ENCODE measurements around the gene SNAI1.

SNAI1 gene

GRCh38 chr20:49982346-49983122 is at the start of gene SNAI1:
Gene SNAI1 (plus strand): TSS chr20:49982980. CDS start chr20:49983060, 80 bp downstream.
- peak; percentile 52 for DNase-seq (ENCODE audit: low read depth)
- H3K4me3 ChIP-seq (ENCODE audit: low read length): peak within 1 kb of the TSS; percentile 61
- TF ChIP-seq CTCF (conservative IDR thresholded peaks at IDR 0.05; ENCODE audit: low read depth, low read length): peak; percentile 50

DNA sequence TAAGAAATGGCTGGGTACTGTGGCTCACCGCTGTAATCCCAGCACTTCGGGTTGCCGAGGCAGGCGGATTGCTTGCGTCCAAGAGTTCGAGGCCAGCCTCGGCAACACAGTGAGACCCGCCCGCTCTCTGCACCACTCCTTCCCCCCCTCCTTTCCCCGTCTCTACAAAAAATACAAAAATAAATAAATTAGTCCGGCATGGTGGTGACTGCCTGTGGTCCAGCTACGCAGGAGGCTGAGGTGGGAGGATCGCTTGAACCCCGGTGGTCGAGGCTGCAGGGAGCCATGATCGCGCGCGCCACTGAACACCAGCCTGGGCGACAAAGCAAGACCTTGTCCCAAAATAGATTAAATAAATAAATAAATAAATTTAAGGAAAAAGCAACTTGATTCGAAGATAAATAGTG is 47.0 kb upstream of the SNAI1 start:
- DNase-seq (ENCODE audit: low read depth): no peak
- no peak for TF ChIP-seq CTCF (conservative IDR thresholded peaks at IDR 0.05; ENCODE audit: low read depth, low read length)
- peak overlapping the region; percentile 43 for H3K4me3 ChIP-seq (ENCODE audit: low read length)

GRCh38 chr20:49936153-49937026 is 46.4 kb upstream of the SNAI1 start, which contains the start of gene RNF114:
Gene RNF114 (plus strand): TSS chr20:49936397. CDS start chr20:49936413, 16 bp downstream.
- DNase-seq (ENCODE audit: low read depth): peak; percentile 38
- TF ChIP-seq CTCF (conservative IDR thresholded peaks at IDR 0.05; ENCODE audit: low read depth, low read length): no peak
- peak within 1 kb of the TSS; percentile 94 for H3K4me3 ChIP-seq (ENCODE audit: low read length)

- DNase-seq (ENCODE audit: low read depth): no peak
- TF ChIP-seq CTCF (conservative IDR thresholded peaks at IDR 0.05; ENCODE audit: low read depth, low read length): no peak
- peak overlapping the region; percentile 94 for H3K4me3 ChIP-seq (ENCODE audit: low read length)
Observed at GRCh38 chr20:49937027-49937929, 45.5 kb upstream of the SNAI1 start.

DNA sequence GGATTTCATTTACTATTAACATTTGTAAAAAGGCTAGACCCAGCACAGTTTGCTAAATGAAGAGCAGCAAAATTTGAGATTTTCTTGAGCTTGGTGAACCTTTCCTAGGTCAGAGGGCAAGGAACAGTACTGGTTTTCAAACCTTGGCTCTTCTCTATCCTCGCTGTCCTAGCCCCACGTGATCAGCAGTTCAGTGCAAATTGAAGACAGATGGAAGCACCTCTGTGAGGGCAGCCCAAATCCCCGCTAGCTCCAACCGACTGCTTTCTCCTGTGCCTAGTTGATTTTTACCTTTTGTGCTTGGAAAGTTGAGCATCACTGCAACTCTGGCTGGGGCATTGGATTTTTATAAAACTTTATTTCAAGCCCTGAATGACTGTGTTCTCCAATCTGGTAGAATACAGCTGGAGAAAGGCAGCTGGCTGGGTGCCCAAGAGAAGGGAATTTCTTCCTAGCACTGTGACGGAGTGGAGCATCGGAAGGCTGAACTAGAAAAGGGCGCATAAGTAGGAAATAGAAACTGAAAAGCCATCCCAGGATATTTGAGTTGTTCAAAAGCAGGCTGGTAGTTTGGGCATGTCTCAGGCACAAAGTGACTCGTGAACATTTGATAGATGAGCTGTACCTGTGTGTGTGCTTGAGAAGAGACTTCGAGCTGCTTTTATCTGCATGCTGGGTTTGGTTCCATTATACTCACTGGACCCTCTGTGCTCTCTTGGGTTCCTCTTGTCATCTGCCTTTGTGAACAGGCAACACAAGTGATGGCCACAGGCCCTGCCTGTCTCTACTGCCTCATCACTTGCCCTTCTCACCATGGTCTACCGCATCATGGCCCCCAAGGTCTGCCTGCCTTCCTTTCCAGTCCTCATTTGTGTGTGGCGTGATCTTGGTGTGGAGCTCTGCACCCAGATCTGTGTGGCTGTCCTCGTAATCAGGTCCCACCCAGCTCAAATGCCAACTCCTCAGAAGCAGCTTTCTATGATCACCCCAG is 44.3 kb upstream of the SNAI1 start:
- DNase-seq (ENCODE audit: low read depth): no peak
- no peak overlapping the region for H3K4me3 ChIP-seq (ENCODE audit: low read length)
- no peak for TF ChIP-seq CTCF (conservative IDR thresholded peaks at IDR 0.05; ENCODE audit: low read depth, low read length)

Measured in retinal pigment epithelial cell (primary cell).